Left kidney (tissue), 2 donors: ENCODE results near the gene CAV2. TPM values are rescaled to one million over a fixed set of nuclear protein-coding genes. Genes with fewer than 3 reads are reported as not detected.

Source experiments
- DNase-seq: peaks from one replicate; pipeline ENCODE4 v3.0.0-alpha.2; 2013
- polyA plus RNA-seq: library from polyadenylated mRNA; unstranded; fragments of 120-200 nt; gene quantifications from one replicate; pipeline ENCODE4 v1.2.1, GENCODE V29; 2013; ENCODE audit not compliant: insufficient read length

The CAV2 gene
- polyA plus RNA-seq, 1 donor, result 27.0 TPM

GRCh38 chr7:116522247-116522646 lies 22.7 kb downstream of the CAV2 start:
- DNase-seq, result no peak

GRCh38 chr7:116524221-116524608 lies 24.7 kb downstream of the CAV2 start:
- no peak for DNase-seq

- no peak for DNase-seq
Measured at GRCh38 chr7:116524609-116525297, 25.2 kb downstream of the CAV2 start, which contains the start of gene CAV1. Gene CAV1 (plus strand): TSS chr7:116525036. CDS start chr7:116525063, 27 bp downstream.

GRCh38 chr7:116525298-116525912 lies 25.9 kb downstream of the CAV2 start:
- DNase-seq, result no peak

GRCh38 chr7:116525913-116526861 lies 26.6 kb downstream of the CAV2 start:
- DNase-seq, result peak; percentile 33

- DNase-seq, result no peak
Measured at GRCh38 chr7:116526897-116527296, 27.4 kb downstream of the CAV2 start.

- no peak for DNase-seq
Measured at GRCh38 chr7:116527521-116527920, 28.0 kb downstream of the CAV2 start.

GRCh38 chr7:116528008-116528789 lies 28.7 kb downstream of the CAV2 start:
- DNase-seq, result no peak

GRCh38 chr7:116529250-116529649 lies 29.7 kb downstream of the CAV2 start:
- DNase-seq, result no peak

- no peak for DNase-seq
Measured at GRCh38 chr7:116530107-116530820, 30.7 kb downstream of the CAV2 start.

- DNase-seq, result no peak
Measured at GRCh38 chr7:116532102-116532688, 32.7 kb downstream of the CAV2 start.

GRCh38 chr7:116534790-116535189 lies 35.3 kb downstream of the CAV2 start:
- DNase-seq, result no peak

GRCh38 chr7:116535416-116535815 lies 35.9 kb downstream of the CAV2 start:
- DNase-seq, result no peak

GRCh38 chr7:116538138-116538537 lies 38.6 kb downstream of the CAV2 start:
- no peak for DNase-seq

GRCh38 chr7:116539879-116540278 lies 40.3 kb downstream of the CAV2 start:
- no peak for DNase-seq

GRCh38 chr7:116540743-116541142 lies 41.2 kb downstream of the CAV2 start:
- DNase-seq, result no peak

- no peak for DNase-seq
Measured at GRCh38 chr7:116541951-116542350, 42.4 kb downstream of the CAV2 start.

- no peak for DNase-seq
Measured at GRCh38 chr7:116542618-116543017, 43.1 kb downstream of the CAV2 start.

- DNase-seq, result no peak
Measured at GRCh38 chr7:116543664-116544063, 44.1 kb downstream of the CAV2 start.

- no peak for DNase-seq
Measured at GRCh38 chr7:116544487-116544886, 44.9 kb downstream of the CAV2 start.
